ENCODE measurements around the gene STRIP2.

- TF ChIP-seq, protein P1, sequence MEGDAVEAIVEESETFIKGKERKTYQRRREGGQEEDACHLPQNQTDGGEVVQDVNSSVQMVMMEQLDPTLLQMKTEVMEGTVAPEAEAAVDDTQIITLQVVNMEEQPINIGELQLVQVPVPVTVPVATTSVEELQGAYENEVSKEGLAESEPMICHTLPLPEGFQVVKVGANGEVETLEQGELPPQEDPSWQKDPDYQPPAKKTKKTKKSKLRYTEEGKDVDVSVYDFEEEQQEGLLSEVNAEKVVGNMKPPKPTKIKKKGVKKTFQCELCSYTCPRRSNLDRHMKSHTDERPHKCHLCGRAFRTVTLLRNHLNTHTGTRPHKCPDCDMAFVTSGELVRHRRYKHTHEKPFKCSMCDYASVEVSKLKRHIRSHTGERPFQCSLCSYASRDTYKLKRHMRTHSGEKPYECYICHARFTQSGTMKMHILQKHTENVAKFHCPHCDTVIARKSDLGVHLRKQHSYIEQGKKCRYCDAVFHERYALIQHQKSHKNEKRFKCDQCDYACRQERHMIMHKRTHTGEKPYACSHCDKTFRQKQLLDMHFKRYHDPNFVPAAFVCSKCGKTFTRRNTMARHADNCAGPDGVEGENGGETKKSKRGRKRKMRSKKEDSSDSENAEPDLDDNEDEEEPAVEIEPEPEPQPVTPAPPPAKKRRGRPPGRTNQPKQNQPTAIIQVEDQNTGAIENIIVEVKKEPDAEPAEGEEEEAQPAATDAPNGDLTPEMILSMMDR (IDR thresholded peaks at IDR 0.05): no peak
- no peak for TF ChIP-seq POLR2A (IDR thresholded peaks at IDR 0.05)
- TF ChIP-seq POLR2AphosphoS5 (IDR thresholded peaks at IDR 0.05; ENCODE audit: insufficient read depth in 1 of 2, low read depth in 1 of 2): no peak
Observed at GRCh38 chr7:129439963-129440625, 5.9 kb downstream of the STRIP2 start.

All from vagina (tissue), 2 donors.